Neural progenitor cell (in vitro differentiated cells): ENCODE measurements around the gene MAP2K2. TPM values are rescaled to one million over a fixed set of nuclear protein-coding genes. Genes with fewer than 3 reads are reported as not detected.
"Not testable (repeated sequence)": the region's sequence is repeated elsewhere in the genome, so short reads cannot be mapped to it uniquely, and the experiment has no call there.

Source experiments
- DNase-seq: peaks from one replicate; pipeline ENCODE4 v3.0.0-alpha.2; 2016; ENCODE audit warnings: low spot score
- H2AFZ ChIP-seq: fragments of 200-600 bp; sonication (generic); replicated peaks from 2 replicates; pipeline ENCODE4 v1.6.1; 2016; ENCODE audit warnings: antibody characterized with exemption
- H3F3A ChIP-seq: fragments of 200-600 bp; sonication (generic); 2 replicates; pipeline ENCODE4 v1.6.1; 2016; ENCODE audit warnings: antibody characterized with exemption, low read depth
- H3K27ac ChIP-seq: fragments of 200-600 bp; sonication (generic); 2 replicates; pipeline ENCODE4 v1.5.1; 2016; ENCODE audit warnings: mild to moderate bottlenecking
- H3K27me3 ChIP-seq: fragments of 200-600 bp; sonication (generic); 2 replicates; pipeline ENCODE4 v1.6.1; 2016; ENCODE audit warnings: mild to moderate bottlenecking, moderate library complexity
- H3K36me3 ChIP-seq: fragments of 200-600 bp; sonication (generic); 2 replicates; pipeline ENCODE4 v1.5.1; 2016
- H3K4me1 ChIP-seq: fragments of 200-600 bp; sonication (generic); 2 replicates; pipeline ENCODE4 v1.6.1; 2016; ENCODE audit warnings: mixed run types
- H3K4me2 ChIP-seq: fragments of 200-600 bp; sonication (generic); 2 replicates; pipeline ENCODE4 v1.6.1; 2016
- H3K4me3 ChIP-seq: fragments of 200-600 bp; sonication (generic); 2 replicates; pipeline ENCODE4 v1.5.1; 2016
- H3K79me2 ChIP-seq: fragments of 200-600 bp; sonication (generic); 2 replicates; pipeline ENCODE4 v1.6.1; 2016; ENCODE audit warnings: low read depth
- H3K9ac ChIP-seq: fragments of 200-600 bp; sonication (generic); 2 replicates; pipeline ENCODE4 v1.6.1; 2016
- H3K9me3 ChIP-seq: fragments of 200-600 bp; sonication (generic); 2 replicates; pipeline ENCODE4 v1.5.1; 2016; ENCODE audit warnings: low read depth
- H4K20me1 ChIP-seq: fragments of 200-600 bp; sonication (generic); 2 replicates; pipeline ENCODE4 v1.6.1; 2016; ENCODE audit warnings: low read depth
- H3K27ac Mint-ChIP-seq: 3 replicates; pipeline ENCODE4 v1.8.0; 2021; ENCODE audit warnings: mixed read lengths
- H3K27me3 Mint-ChIP-seq: 2 replicates; pipeline ENCODE4 v1.8.0; 2022; ENCODE audit warnings: low read depth, mild to moderate bottlenecking, inconsistent platforms, moderate library complexity, mixed read lengths; ENCODE audit not compliant: insufficient read depth
- H3K36me3 Mint-ChIP-seq: 3 replicates; pipeline ENCODE4 v1.8.0; 2021; ENCODE audit warnings: mixed read lengths
- H3K4me1 Mint-ChIP-seq: 3 replicates; pipeline ENCODE4 v1.8.0; 2021; ENCODE audit warnings: mixed read lengths
- H3K4me3 Mint-ChIP-seq: 3 replicates; pipeline ENCODE4 v1.8.0; 2021; ENCODE audit warnings: mild to moderate bottlenecking, moderate library complexity, mixed read lengths
- H3K9me3 Mint-ChIP-seq: 3 replicates; pipeline ENCODE4 v1.8.0; 2020; ENCODE audit warnings: mixed read lengths
- EZH2 ChIP-seq: fragments of 200-600 bp; sonication (generic); IDR thresholded peaks from 2 replicates; pipeline ENCODE4 v1.6.1; 2017; ENCODE audit warnings: antibody characterized with exemption, mild to moderate bottlenecking, moderate library complexity
- EZH2phosphoT487 ChIP-seq: fragments of 200-600 bp; sonication (generic); IDR thresholded peaks from 2 replicates; pipeline ENCODE4 v1.6.1; 2017; ENCODE audit warnings: antibody characterized with exemption
- total RNA-seq: library from RNA; depleted of rRNA; stranded (reverse); fragments of >200 nt; gene quantifications from 2 replicates; pipeline ENCODE4 v1.2.3, GENCODE V29; 2015; ENCODE audit warnings: low replicate concordance
- TF ChIP-seq, protein P1 (sequence below): fragments of 200-600 bp; sonication (generic); IDR thresholded peaks from 2 replicates; pipeline ENCODE4 v1.5.1; 2017; ENCODE audit warnings: antibody characterized with exemption, mild to moderate bottlenecking

Gene MAP2K2
- total RNA-seq, 1 donor from 2014 or later = 69.7 TPM

- H3F3A ChIP-seq = no peaks in the 10 kb centered on the region
- peaks cover 4% of the 10 kb centered on the region for H3K4me1 Mint-ChIP-seq
- TF ChIP-seq, protein P1, sequence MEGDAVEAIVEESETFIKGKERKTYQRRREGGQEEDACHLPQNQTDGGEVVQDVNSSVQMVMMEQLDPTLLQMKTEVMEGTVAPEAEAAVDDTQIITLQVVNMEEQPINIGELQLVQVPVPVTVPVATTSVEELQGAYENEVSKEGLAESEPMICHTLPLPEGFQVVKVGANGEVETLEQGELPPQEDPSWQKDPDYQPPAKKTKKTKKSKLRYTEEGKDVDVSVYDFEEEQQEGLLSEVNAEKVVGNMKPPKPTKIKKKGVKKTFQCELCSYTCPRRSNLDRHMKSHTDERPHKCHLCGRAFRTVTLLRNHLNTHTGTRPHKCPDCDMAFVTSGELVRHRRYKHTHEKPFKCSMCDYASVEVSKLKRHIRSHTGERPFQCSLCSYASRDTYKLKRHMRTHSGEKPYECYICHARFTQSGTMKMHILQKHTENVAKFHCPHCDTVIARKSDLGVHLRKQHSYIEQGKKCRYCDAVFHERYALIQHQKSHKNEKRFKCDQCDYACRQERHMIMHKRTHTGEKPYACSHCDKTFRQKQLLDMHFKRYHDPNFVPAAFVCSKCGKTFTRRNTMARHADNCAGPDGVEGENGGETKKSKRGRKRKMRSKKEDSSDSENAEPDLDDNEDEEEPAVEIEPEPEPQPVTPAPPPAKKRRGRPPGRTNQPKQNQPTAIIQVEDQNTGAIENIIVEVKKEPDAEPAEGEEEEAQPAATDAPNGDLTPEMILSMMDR = no peak
- TF ChIP-seq EZH2 (no peak), EZH2phosphoT487 (no peak)
- no peaks in the 10 kb centered on the region for H3K9me3 Mint-ChIP-seq
- H2AFZ ChIP-seq = peak overlapping the region; percentile 72
- no peaks in the 10 kb centered on the region for H3K79me2 ChIP-seq
- no peaks in the 10 kb centered on the region for H3K4me1 ChIP-seq
- peak overlapping the region; percentile 63 for H3K27ac ChIP-seq
- no peaks in the 10 kb centered on the region for H3K36me3 ChIP-seq
- no peak overlapping the region for H3K4me2 ChIP-seq
- peaks cover 7% of the 10 kb centered on the region for H3K27me3 Mint-ChIP-seq
- no peak overlapping the region for H3K27ac Mint-ChIP-seq
- no peaks in the 10 kb centered on the region for H4K20me1 ChIP-seq
- H3K9me3 ChIP-seq = no peaks in the 10 kb centered on the region
- no peak overlapping the region for H3K4me3 ChIP-seq
- no peaks in the 10 kb centered on the region for H3K27me3 ChIP-seq
- no peak overlapping the region for H3K4me3 Mint-ChIP-seq
- DNase-seq = no peak
- H3K36me3 Mint-ChIP-seq = no peaks in the 10 kb centered on the region
- no peak overlapping the region for H3K9ac ChIP-seq
These were observed 10.4 kb upstream of the MAP2K2 start for GRCh38 chr19:4134351-4134750.

GRCh38 chr19:4130744-4131438 is 7.0 kb upstream of the MAP2K2 start:
- Histone ChIP-seq H3K27me3 (no peaks in the 10 kb centered on the region), H3K4me1 (no peaks in the 10 kb centered on the region), H3K27ac (no peak overlapping the region), H3K79me2 (no peaks in the 10 kb centered on the region), H3K36me3 (no peaks in the 10 kb centered on the region), H3F3A (no peaks in the 10 kb centered on the region), H3K4me3 (no peak overlapping the region), H3K4me2 (no peak overlapping the region), H2AFZ (no peak overlapping the region), H3K9me3 (no peaks in the 10 kb centered on the region), H3K9ac (no peak overlapping the region), H4K20me1 (no peaks in the 10 kb centered on the region)
- H3K4me1 Mint-ChIP-seq = peaks cover 4% of the 10 kb centered on the region
- DNase-seq = no peak
- no peaks in the 10 kb centered on the region for H3K9me3 Mint-ChIP-seq
- TF ChIP-seq EZH2 = no peak
- TF ChIP-seq, protein P1 = no peak
- no peak for TF ChIP-seq EZH2phosphoT487
- no peak overlapping the region for H3K4me3 Mint-ChIP-seq
- H3K27me3 Mint-ChIP-seq = peaks cover 5% of the 10 kb centered on the region
- no peak overlapping the region for H3K27ac Mint-ChIP-seq
- H3K36me3 Mint-ChIP-seq = no peaks in the 10 kb centered on the region

DNA sequence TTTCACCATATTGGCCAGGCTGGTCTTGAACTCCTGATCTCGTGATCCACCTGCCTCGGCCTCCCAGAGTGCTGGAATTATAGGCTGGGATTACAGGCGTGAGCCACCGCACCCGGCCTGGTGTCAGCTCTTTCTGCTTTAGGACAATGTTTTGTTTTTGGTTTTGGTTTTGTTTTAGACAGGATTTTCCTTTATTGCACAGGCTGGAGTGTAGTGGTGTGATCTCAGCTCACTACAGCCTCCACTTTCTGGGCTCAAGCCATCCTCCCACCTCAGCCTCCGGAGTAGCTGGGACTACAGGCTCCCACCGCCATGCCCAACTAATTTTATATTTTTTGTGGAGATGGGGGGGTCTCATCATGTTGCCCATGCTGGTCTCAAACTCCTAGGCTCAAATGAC is 5.1 kb upstream of the MAP2K2 start:
- not testable (repeated sequence) for H3K27ac ChIP-seq, H3F3A ChIP-seq, H3K27me3 ChIP-seq, H3K9me3 ChIP-seq, H3K4me3 ChIP-seq, H3K4me1 Mint-ChIP-seq, H3K79me2 ChIP-seq, H4K20me1 ChIP-seq, H3K36me3 ChIP-seq, H3K4me1 ChIP-seq, H3K9me3 Mint-ChIP-seq, H3K27ac Mint-ChIP-seq, H3K9ac ChIP-seq, H3K4me2 ChIP-seq, H3K4me3 Mint-ChIP-seq, H2AFZ ChIP-seq, DNase-seq, H3K36me3 Mint-ChIP-seq, H3K27me3 Mint-ChIP-seq

DNA sequence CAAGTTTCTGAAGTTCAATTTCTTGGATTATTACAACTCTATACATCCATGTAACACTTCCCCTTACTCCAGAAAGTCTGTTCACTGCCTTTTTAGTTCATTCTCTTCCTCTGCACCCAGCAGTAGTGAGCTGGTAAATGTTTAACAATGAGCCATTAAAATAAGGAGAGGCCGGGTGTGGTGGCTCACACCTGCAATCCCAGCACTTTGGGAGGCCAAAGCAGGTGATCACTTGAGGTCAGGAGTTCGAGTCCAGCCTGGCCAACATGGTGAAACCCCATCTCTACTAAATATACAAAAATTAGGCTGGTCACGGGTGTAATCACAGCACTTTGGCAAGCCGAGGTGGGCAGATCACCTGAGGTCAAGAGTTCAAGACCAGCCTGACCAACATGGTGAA is 3.4 kb upstream of the MAP2K2 start:
- not testable (repeated sequence) for H2AFZ ChIP-seq, H3K9me3 ChIP-seq, H3K36me3 ChIP-seq, H3K27me3 ChIP-seq, H3K9me3 Mint-ChIP-seq, H3K4me3 ChIP-seq, DNase-seq, H3K4me2 ChIP-seq, H3F3A ChIP-seq, H3K27ac ChIP-seq, H3K36me3 Mint-ChIP-seq, H3K9ac ChIP-seq, H4K20me1 ChIP-seq, H3K4me3 Mint-ChIP-seq, H3K27me3 Mint-ChIP-seq
- Histone ChIP-seq H3K4me1 (peaks cover 10% of the 10 kb centered on the region), H3K79me2 (peaks cover 14% of the 10 kb centered on the region)
- H3K4me1 Mint-ChIP-seq = peaks cover 18% of the 10 kb centered on the region
- peak overlapping the region; percentile 42 for H3K27ac Mint-ChIP-seq
